NCI-H2107 (cell line): ENCODE measurements around the gene MTARC2.
"Not testable (repeated sequence)": the region's sequence is repeated elsewhere in the genome, so short reads cannot be mapped to it uniquely, and the experiment has no call there.

Experiments
- DNase-seq: peaks from one replicate; lab custom pipeline; 2025; lab: John Stamatoyannopoulos, UW

Gene MTARC2

DNA sequence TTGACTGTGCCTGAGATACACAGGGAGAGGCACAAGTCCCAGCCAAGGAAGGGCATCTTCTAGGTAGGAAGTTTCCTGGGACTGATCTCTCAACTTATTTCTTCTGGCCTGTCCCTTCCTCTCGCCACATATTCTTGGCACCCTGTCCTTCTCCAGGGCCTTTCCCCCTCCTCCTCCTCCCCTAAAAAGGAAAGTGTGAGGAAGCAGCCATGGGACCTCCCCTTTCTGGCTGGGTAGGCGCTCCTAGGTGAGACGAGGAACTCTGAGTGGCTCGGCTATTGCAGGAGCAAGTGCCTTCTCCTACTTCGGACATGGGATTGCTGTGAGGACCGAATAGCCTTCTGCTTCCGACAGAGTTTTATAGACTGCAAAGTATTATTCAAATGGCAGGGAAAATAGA, 15.5 kb upstream of the MTARC2 start:
- no peak for DNase-seq

GRCh38 chr1:220733086-220733601, 15.0 kb upstream of the MTARC2 start:
- DNase-seq = peak; percentile 78

- DNase-seq = no peak
Measured at GRCh38 chr1:220734571-220735326, 13.4 kb upstream of the MTARC2 start.

- not testable (repeated sequence) for DNase-seq
Measured at GRCh38 chr1:220736283-220736682, 11.8 kb upstream of the MTARC2 start.

- DNase-seq = no peak
Measured at GRCh38 chr1:220741349-220741748, 6.8 kb upstream of the MTARC2 start.

- DNase-seq = no peak
Measured at GRCh38 chr1:220741825-220742224, 6.3 kb upstream of the MTARC2 start.

- DNase-seq = no peak
Measured at GRCh38 chr1:220742520-220742919, 5.6 kb upstream of the MTARC2 start.

DNA sequence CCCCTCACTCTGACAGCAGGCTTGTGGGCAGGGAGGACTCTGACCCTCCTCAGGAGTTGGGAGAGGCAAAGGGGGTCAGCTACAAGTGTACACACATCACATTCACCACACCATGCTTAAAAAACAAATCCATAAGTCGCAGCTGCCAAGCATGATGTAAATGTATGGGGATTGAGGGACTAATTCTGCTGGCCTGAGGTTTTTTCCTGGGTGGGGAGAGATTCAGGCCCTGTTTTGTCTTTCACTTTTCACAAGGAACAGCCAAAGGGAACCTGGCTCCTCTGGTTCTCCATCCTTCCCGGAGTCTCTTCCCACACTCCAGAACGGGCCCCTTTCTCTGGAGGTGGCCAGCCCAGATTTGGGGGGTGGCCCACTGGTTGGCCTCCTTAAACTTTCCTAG, 1.3 kb upstream of the MTARC2 start:
- DNase-seq = no peak

DNA sequence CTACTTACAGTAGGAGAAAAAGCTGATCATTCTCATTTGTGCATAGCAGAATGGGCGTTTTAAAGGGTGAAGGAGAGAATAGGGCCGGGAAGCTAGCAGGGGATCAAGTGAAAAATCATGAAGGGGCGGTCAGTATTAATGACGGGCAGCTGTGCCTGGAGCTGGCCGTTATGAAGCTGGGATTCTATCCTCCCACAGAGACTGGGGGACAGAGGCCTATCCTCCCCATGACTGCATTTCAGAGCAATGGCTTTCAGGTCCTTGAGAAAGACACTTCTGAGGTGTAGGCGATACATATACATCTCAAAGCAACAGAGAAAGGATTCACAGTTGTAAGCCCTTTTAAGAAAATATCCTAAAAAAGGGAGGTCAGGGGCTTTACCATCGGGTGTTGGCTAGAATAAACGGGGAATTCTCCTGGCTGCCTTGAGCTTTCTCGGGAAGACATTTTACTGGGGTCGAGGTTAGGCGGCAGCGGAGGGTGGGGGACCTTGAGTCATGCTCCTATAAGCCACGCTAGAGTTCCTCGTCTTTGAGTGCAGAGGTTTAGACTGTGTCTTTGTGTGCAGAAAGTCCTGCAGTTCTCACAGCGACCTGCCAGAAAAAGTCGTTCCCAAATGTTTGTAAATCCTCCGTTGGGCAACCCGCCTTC, 559 bp upstream of the MTARC2 start:
- no peak for DNase-seq

GRCh38 chr1:220748936-220749335, 814 bp downstream of the MTARC2 start:
- DNase-seq = no peak

GRCh38 chr1:220750131-220750515, 2.0 kb downstream of the MTARC2 start:
- DNase-seq = no peak

DNA sequence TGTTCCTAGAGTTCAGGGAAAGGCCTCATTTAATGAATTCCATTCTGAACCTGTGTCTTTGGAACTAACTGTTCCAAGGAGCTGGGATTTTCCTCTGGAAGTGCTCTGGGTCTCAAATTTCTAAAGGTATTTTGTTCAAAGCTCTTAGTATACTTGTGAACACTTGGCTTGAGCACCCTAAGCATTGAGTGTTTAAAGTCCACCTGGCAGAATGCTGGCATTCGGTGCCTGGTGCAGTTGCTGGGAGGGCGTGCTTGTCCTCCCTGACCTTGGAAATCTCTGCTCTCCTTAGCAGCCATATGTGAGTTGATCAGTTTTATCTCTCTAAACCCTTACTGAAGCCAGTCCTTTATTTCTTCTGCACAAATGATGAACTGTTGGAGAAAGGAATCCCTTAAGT, 3.0 kb downstream of the MTARC2 start:
- DNase-seq = no peak

DNA sequence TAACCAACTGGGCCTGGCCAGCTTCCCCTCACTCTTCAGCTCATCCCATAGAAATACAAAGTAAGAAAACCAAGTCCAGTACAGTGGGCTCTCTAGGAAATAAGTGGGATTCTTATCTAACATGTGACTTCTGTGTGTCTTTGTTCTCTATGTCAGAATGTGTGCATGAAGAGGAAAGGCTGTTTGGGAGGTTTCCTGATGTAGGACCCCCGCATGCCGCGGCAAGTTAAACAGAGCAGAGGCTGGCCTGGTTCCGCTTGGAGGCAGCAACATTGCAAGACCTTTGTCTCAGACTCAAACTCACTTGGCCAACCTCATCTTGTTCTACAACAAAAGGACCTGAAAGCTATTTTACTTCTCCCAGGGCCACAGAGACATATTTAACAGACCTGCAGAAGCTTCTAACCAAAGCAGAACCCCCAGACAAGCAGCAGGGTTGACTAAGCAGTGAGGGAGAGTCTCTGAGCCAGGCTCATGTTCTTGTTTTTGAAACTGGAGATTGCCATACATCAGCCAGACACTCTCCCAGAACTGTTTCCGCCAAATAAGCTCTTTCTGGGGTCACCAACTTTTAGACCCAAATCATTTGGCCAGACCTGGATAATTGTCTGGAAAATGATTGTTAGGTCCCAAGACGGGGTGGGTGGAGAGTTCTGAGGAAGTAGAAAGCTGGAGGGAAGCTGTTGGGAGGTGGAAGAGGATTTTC, 6.2 kb downstream of the MTARC2 start:
- DNase-seq = no peak

DNA sequence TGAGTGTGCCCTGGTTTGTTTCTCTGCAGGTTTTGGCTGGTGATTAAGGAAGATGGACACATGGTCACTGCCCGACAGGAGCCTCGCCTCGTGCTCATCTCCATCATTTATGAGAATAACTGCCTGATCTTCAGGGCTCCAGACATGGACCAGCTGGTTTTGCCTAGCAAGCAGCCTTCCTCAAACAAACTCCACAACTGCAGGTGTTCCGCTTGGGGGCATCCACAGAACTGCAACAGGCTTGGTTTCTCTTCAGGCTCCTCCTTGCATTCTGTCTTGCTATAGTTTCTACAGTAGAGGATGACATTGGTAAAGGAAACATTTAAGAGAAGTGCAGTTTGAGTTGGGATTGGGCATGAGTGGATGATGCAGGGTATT, 6.8 kb downstream of the MTARC2 start:
- no peak for DNase-seq

- no peak for DNase-seq
Measured at GRCh38 chr1:220755309-220755708, 7.2 kb downstream of the MTARC2 start.

GRCh38 chr1:220757441-220757840, 9.3 kb downstream of the MTARC2 start:
- DNase-seq = no peak

- no peak for DNase-seq
Measured at GRCh38 chr1:220759147-220759546, 11.0 kb downstream of the MTARC2 start.

DNA sequence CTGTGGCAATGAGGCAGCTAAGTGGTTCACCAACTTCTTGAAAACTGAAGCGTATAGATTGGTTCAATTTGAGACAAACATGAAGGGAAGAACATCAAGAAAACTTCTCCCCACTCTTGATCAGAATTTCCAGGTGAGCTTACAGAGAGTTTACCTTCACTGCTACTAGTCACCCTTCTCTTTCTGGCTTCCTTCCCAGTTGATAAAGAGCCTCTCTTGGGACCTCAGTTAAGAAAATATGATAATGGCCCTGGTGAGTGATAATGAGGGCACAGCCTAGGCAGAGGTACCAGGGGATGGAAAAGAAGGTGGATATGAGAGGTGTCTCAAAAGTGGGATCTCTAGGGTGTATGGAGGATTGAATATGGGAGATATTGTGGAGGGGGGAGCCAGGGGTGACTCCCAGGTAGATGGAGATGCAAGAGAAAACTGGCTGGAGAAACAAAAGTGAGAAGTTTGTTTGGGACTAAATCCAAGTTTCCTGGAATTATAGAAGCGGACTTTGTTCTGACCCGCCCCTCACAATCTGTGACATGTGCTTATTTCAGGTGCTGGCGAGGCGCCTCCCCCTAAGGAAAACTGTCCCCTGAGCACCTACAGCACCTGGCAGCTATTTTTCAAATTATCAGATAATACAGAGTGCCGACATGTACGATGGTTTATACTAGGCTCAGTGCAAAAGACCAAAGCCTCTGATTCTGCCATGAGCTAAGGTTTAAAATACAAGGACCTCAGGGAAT, 13.7 kb downstream of the MTARC2 start:
- no peak for DNase-seq

GRCh38 chr1:220764757-220765156, 16.6 kb downstream of the MTARC2 start:
- DNase-seq = no peak

DNA sequence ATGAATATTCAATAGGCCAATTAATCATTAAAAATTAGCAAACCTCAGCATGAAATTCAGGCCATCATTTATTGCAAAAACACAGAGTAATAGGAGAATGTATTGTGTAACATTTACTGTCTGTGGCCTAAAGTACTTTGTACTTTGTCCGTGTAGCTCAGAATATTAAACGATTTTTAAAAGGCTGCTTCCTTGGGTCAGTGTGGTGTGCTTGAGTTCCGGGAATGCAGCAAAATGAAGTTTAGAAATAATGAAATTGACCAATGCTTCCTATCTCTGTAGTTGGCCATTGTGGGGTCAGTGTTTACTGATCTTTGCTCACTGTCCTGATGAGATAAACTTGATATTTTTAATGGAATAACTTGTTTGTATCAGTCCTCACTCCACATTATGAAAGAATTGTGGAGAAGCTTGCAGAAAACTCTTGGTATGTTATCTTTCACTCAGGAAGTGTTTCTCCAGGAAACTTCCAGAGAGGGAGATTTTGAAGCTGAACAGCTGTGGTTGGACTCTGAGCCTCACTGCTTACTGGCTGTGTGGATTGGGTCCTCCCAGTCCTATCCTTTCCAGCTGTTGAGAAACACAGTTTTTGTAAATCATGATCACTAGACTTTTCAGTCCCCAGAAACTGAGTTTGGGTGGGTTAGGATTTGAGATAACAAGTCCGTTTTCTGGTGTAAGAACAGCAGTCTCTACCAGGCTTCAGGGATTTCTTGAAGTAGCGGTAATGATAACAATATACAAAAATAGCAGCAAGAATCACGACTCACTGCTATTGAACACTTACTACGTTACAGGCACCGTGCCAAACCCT, 19.4 kb downstream of the MTARC2 start:
- no peak for DNase-seq

DNA sequence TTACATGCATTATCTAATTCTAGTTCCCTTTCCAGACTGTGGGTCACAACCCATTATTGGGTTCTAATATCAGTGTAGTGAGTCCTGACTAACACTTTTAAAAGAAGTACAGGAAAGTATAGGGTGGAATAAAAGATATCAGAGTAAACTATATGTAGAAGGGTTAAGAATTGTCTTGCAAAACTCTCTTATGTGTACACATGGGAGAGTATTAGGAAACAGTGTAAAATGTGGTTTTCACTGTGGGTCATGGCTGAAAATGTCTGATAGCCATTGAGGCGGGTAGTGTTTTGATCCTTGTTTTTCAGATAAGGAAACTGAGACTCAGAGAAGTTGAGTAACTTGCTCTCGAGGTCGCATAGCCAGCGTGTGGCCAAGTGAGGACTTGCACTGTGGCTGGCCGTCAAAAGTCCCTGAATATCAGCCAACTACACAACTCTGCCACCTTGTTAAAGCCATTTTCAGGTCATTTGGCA, 20.0 kb downstream of the MTARC2 start:
- no peak for DNase-seq
